Measurements from ENCODE around the gene ARHGAP18. TPM values are rescaled to one million over a fixed set of nuclear protein-coding genes. Genes with fewer than 3 reads are reported as not detected.
A peak's percentile ranks its signal among the peaks of the same experiment; 100 is the strongest.

The ARHGAP18 gene
- total RNA-seq, 2 experiments from 2014 or later: 5.2 to 6.8 TPM

DNA sequence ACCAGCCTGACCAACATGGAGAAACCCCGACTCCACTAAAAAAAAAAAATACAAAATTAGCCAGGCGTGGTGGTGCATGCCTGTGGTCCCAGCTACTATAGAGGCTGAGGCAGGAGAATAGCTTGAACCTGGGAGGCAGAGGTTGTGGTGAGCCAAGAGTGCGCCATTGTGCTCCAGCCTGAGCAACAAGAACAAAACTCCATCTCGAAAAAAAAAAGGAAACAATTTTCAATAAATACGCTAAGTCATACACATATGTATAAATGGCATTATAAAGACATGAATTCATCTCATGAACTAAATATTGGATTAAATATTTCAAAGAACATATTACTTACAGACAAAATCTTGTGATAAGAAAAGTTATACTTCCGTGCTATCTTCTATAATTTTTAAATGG lies 2.9 kb downstream of the ARHGAP18 start:
- ChIA-PET POLR2A (no interaction called here), CTCF (interaction anchor here (1.2 kb wide), 1 partner anchor 207 kb away, joined by 4 read pairs; no protein-coding TSS in a partner anchor)

DNA sequence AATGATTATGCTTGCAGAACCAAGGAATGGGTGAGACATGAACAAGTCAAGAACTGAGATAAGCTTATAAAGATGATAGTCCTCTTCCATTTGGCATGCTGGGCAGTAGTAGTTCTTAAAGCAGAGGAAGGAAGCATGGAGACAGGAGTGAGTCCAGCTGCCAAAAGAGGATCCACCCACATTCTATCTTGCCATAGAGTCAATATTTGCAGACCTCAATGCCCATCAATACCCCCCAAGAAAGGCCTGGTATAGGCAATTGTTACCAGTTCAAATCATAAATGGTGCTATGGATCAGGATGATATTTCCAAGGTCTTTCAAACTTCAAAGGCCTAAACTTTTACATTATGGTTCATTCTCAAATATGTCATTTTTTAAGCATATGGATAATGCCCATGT lies 4.8 kb downstream of the ARHGAP18 start:
- ATAC-seq (no peak), DNase-seq (no peak)
- intact Hi-C loops (cut with DNase I, micrococcal nuclease): no loop called here
- CTCF ChIA-PET: no interaction called here
- Mint-ChIP-seq H3K36me3 (ENCODE audit: low read depth) (no peaks in the 10 kb centered on the region), H3K4me1 (peaks cover 20% of the 10 kb centered on the region), H3K27me3 (no peaks in the 10 kb centered on the region), H3K9me3 (ENCODE audit: low read depth) (no peaks in the 10 kb centered on the region), H3K27ac (no peak overlapping the region), H3K4me3 (no peak overlapping the region)
- POLR2A ChIA-PET: no interaction called here

More for the DNA sequence above, 2.9 kb downstream of the ARHGAP18 start:
- Mint-ChIP-seq H3K27me3 (peaks cover 2% of the 10 kb centered on the region), H3K4me3 (no peak overlapping the region), H3K27ac (no peak overlapping the region), H3K4me1 (peaks cover 27% of the 10 kb centered on the region), H3K9me3 (ENCODE audit: low read depth) (no peaks in the 10 kb centered on the region), H3K36me3 (ENCODE audit: low read depth) (no peaks in the 10 kb centered on the region)
- no peak for ATAC-seq
- intact Hi-C loops (cut with DNase I, micrococcal nuclease): no loop called here
- no peak for DNase-seq

- H3K27ac Mint-ChIP-seq: no peak overlapping the region
- H3K9me3 Mint-ChIP-seq (ENCODE audit: low read depth): no peaks in the 10 kb centered on the region
- H3K4me3 Mint-ChIP-seq: no peak overlapping the region
- intact Hi-C loops (cut with DNase I, micrococcal nuclease): no loop called here
- ATAC-seq (no peak), DNase-seq (no peak)
- ChIA-PET POLR2A (no interaction called here), CTCF (no interaction called here)
- no peaks in the 10 kb centered on the region for H3K36me3 Mint-ChIP-seq (ENCODE audit: low read depth)
- no peaks in the 10 kb centered on the region for H3K27me3 Mint-ChIP-seq
- peaks cover 17% of the 10 kb centered on the region for H3K4me1 Mint-ChIP-seq
Measured at GRCh38 chr6:129704708-129705107, 5.3 kb downstream of the ARHGAP18 start.

DNA sequence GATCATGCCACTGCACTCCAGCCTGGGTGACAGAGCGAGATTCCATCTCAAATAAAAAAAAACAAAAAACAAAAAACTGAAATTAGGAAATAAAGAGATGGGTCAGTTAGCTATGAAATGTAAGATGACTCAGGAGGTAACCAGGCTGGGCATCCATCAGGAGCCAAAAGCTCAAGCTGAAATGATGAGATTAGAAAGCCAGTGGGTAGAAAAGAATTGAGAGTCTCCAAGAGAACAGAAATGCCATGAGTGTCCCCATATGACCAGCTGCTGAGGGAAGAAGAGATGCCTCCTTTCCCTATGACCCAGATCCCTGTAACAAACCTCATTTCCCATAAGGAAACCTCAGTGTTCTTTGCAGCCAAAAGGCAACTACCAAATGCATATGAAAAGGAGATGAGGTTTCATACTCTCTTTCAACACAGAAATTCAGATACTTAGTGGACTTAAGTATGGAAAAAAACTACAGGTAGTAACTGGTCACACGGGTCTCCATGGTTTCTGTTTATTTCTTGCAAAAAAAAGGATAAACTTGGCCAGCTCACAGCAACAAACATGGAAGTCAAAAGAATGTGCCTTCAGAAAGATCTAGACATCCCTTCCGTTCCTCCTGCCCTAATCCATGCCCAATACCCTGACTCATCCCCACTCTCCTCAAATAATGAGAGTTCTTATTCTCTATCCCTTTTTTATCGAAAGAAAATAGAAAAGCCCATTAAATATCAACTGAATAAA lies 8.1 kb downstream of the ARHGAP18 start:
- ChIA-PET POLR2A (no interaction called here), CTCF (interaction anchor here (0.6 to 1.3 kb wide), 3 partner anchors 8 to 553 kb away, joined by 3 to 4 read pairs (median 4); no protein-coding TSS in a partner anchor)
- intact Hi-C loops (cut with DNase I, micrococcal nuclease): no loop called here
- no peak overlapping the region for H3K4me3 Mint-ChIP-seq
- no peaks in the 10 kb centered on the region for H3K4me1 Mint-ChIP-seq
- no peaks in the 10 kb centered on the region for H3K9me3 Mint-ChIP-seq (ENCODE audit: low read depth)
- DNase-seq: no peak
- ATAC-seq: no peak
- no peaks in the 10 kb centered on the region for H3K36me3 Mint-ChIP-seq (ENCODE audit: low read depth)
- H3K27ac Mint-ChIP-seq: no peak overlapping the region
- no peaks in the 10 kb centered on the region for H3K27me3 Mint-ChIP-seq

DNA sequence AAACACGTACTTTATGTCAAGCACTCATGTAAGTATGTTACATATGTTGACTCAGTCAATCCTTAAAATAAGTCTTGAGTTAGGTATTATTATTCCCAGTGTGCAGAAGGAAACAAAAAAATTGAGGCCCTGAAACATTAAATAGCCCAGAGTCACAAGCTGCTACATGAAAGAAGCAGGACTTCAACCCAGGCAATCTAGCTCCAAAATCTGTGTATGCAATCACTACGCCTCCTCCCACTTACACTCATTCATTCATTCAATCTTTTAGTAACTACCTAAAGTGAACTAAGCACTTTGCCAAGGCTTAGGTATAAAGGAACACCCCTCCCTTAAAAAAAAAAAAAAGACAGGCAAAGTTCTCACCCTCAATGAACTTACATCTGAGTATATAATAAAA lies 9.3 kb downstream of the ARHGAP18 start:
- ATAC-seq (no peak), DNase-seq (no peak)
- no peak overlapping the region for H3K4me3 Mint-ChIP-seq
- ChIA-PET CTCF (interaction anchor here (0.6 to 1.6 kb wide), 5 partner anchors 9 to 103 kb away, joined by 3 to 5 read pairs (median 3); partner anchors contain the start of gene ARHGAP18), POLR2A (no interaction called here)
- H3K9me3 Mint-ChIP-seq (ENCODE audit: low read depth): no peaks in the 10 kb centered on the region
- intact Hi-C loops (cut with DNase I, micrococcal nuclease): no loop called here
- H3K36me3 Mint-ChIP-seq (ENCODE audit: low read depth): no peaks in the 10 kb centered on the region
- H3K4me1 Mint-ChIP-seq: peaks cover 11% of the 10 kb centered on the region
- no peaks in the 10 kb centered on the region for H3K27me3 Mint-ChIP-seq
- no peak overlapping the region for H3K27ac Mint-ChIP-seq

DNA sequence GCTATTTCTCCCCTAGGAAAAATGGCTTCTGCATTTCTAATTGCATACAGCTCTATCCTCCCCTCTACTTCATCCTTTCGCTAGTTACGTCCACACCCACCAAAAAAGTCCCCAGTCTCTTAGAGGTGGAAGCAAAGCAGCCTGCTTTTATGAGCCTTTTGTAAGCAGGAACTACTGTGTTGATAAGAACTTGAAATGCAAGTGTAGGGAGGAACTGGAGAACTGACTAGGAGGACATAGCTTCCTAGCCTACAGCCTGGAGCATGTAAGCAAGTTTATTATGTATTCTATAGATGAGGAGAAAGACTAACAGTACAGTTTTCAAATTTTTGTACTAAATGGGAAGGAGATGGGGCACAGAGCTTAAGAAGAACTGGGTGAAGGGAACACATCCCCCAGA lies 10.3 kb downstream of the ARHGAP18 start:
- CTCF ChIA-PET: interaction anchor here (0.7 to 1.6 kb wide), 5 partner anchors 9 to 107 kb away, joined by 3 to 5 read pairs (median 3); partner anchors contain the start of gene ARHGAP18
- intact Hi-C loops (cut with DNase I, micrococcal nuclease): no loop called here
- ATAC-seq (no peak), DNase-seq (no peak)
- Mint-ChIP-seq H3K9me3 (ENCODE audit: low read depth) (no peaks in the 10 kb centered on the region), H3K4me1 (peaks cover 18% of the 10 kb centered on the region), H3K4me3 (no peak overlapping the region), H3K27me3 (no peaks in the 10 kb centered on the region), H3K27ac (no peak overlapping the region), H3K36me3 (ENCODE audit: low read depth) (no peaks in the 10 kb centered on the region)
- POLR2A ChIA-PET: no interaction called here

DNA sequence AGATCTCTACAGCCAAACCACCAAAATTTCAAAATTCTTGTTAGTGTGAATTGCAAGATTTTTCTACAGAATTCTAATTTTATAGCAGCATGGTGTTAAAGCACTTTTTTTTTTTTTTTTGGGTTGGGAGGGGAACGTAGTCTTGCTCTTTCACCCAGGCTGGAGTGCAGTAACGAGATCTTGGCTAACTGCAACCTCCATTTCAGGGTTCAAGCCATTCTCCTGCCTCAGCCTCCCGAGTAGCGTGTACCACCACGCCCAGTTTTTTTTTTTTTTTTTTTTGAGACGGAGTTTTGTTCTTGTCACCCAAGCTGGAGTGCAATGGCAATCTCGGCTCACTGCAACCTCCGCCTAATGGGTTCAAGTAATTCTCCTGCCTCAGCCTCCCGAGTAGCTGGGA lies 11.5 kb downstream of the ARHGAP18 start:
- ATAC-seq: no peak
- intact Hi-C loops (cut with DNase I, micrococcal nuclease): no loop called here
- Mint-ChIP-seq H3K27me3 (no peaks in the 10 kb centered on the region), H3K36me3 (ENCODE audit: low read depth) (no peaks in the 10 kb centered on the region), H3K4me1 (peaks cover 18% of the 10 kb centered on the region), H3K4me3 (no peak overlapping the region), H3K27ac (no peak overlapping the region), H3K9me3 (ENCODE audit: low read depth) (no peaks in the 10 kb centered on the region)
- CTCF ChIA-PET: no interaction called here
- DNase-seq: no peak
- POLR2A ChIA-PET: no interaction called here

- intact Hi-C loops (cut with DNase I, micrococcal nuclease): no loop called here
- ChIA-PET CTCF (no interaction called here), POLR2A (no interaction called here)
- H3K27me3 Mint-ChIP-seq: no peaks in the 10 kb centered on the region
- ATAC-seq: no peak
- no peak overlapping the region for H3K27ac Mint-ChIP-seq
- no peaks in the 10 kb centered on the region for H3K9me3 Mint-ChIP-seq (ENCODE audit: low read depth)
- H3K36me3 Mint-ChIP-seq (ENCODE audit: low read depth): no peaks in the 10 kb centered on the region
- H3K4me3 Mint-ChIP-seq: no peak overlapping the region
- H3K4me1 Mint-ChIP-seq: peaks cover 18% of the 10 kb centered on the region
- DNase-seq: no peak
Measured at GRCh38 chr6:129697788-129698187, 12.2 kb downstream of the ARHGAP18 start.

DNA sequence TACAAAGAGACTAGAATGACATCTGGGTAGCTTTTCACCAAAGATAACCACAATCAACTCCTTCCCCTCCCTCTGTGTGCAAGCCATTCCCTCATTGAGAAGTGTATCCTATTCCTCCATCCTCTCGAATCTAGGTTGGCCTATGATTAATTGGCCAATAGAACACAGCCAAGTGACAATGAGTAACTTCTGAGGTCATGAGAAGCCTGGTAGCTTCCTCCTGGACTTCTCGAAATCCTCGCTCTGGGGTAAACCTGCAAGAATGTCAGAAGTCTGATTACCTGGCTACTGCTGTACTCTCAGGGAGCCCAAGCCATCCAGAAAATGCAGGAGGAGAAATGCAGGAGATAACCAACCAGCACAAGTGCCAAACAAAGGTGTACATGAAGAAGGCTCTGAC lies 13.1 kb downstream of the ARHGAP18 start:
- intact Hi-C loops (cut with DNase I, micrococcal nuclease): no loop called here
- Mint-ChIP-seq H3K9me3 (ENCODE audit: low read depth) (no peaks in the 10 kb centered on the region), H3K36me3 (ENCODE audit: low read depth) (no peaks in the 10 kb centered on the region), H3K4me3 (no peak overlapping the region), H3K4me1 (peaks cover 18% of the 10 kb centered on the region), H3K27me3 (no peaks in the 10 kb centered on the region), H3K27ac (no peak overlapping the region)
- DNase-seq: no peak
- POLR2A ChIA-PET: no interaction called here
- no peak for ATAC-seq
- CTCF ChIA-PET: interaction anchor here (1.2 to 1.6 kb wide), 3 partner anchors 13 to 99 kb away, joined by 3 to 4 read pairs (median 4); no protein-coding TSS in a partner anchor

GRCh38 chr6:129696028-129696418 lies 14.0 kb downstream of the ARHGAP18 start:
- Mint-ChIP-seq H3K4me1 (peaks cover 18% of the 10 kb centered on the region), H3K36me3 (ENCODE audit: low read depth) (no peaks in the 10 kb centered on the region)
- no peak for DNase-seq

DNA sequence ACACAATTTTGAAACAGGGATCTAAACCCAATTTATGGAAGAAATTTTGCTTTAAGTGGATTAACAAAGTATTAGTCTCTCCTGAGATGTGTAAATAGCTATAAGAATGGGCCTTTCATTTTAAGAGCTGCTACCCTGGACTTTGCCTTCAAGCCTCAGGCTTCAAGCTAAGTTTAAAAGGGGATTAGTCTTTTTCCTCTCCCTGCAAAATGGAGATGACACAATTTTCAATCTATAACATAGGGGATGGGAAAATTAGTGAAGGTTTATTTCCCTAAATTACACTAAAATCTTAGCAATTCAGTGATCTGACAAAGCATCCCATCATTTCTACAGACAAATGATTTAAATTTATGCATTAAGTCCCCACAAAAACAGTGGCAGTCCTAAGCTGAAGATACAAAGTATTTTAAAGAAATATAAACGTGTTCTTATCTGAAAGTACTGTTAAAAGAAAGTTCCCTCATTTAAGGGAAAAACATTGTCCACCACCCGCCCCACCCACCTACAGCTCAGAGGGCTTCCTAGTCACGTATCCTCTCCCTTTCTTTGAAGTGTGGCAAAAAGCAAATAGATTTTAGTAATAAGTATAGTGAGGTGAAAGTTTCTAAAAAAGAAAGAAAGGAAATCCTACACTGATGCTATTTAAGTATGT lies 14.5 kb downstream of the ARHGAP18 start:
- ChIA-PET POLR2A (interaction anchor here (0.6 kb wide), 1 partner anchor 811 kb away, joined by 4 read pairs; no protein-coding TSS in a partner anchor), CTCF (interaction anchor here (0.6 to 1.6 kb wide), 5 partner anchors 12 to 326 kb away, joined by 3 to 5 read pairs (median 3); no protein-coding TSS in a partner anchor)
- no peaks in the 10 kb centered on the region for H3K9me3 Mint-ChIP-seq (ENCODE audit: low read depth)
- H3K27me3 Mint-ChIP-seq: no peaks in the 10 kb centered on the region
- DNase-seq (peak; percentile 45), ATAC-seq (peak; percentile 94)
- H3K4me3 Mint-ChIP-seq: no peak overlapping the region
- peak overlapping the region; percentile 25 for H3K27ac Mint-ChIP-seq
- peaks cover 18% of the 10 kb centered on the region for H3K4me1 Mint-ChIP-seq
- intact Hi-C loops (cut with DNase I, micrococcal nuclease): no loop called here
- no peaks in the 10 kb centered on the region for H3K36me3 Mint-ChIP-seq (ENCODE audit: low read depth)

More at GRCh38 chr6:129696028-129696418, 14.0 kb downstream of the ARHGAP18 start:
- POLR2A ChIA-PET: no interaction called here
- H3K9me3 Mint-ChIP-seq (ENCODE audit: low read depth): no peaks in the 10 kb centered on the region
- no peak overlapping the region for H3K4me3 Mint-ChIP-seq
- H3K27me3 Mint-ChIP-seq: no peaks in the 10 kb centered on the region
- CTCF ChIA-PET: interaction anchor here (1.2 to 1.6 kb wide), 4 partner anchors 12 to 325 kb away, joined by 3 to 5 read pairs (median 4); no protein-coding TSS in a partner anchor
- ATAC-seq: no peak
- intact Hi-C loops (cut with DNase I, micrococcal nuclease): no loop called here
- H3K27ac Mint-ChIP-seq: no peak overlapping the region

- intact Hi-C loops (cut with DNase I, micrococcal nuclease): no loop called here
- DNase-seq (no peak), ATAC-seq (no peak)
- Mint-ChIP-seq H3K4me3 (no peak overlapping the region), H3K27me3 (no peaks in the 10 kb centered on the region), H3K9me3 (ENCODE audit: low read depth) (no peaks in the 10 kb centered on the region), H3K4me1 (peaks cover 18% of the 10 kb centered on the region), H3K36me3 (ENCODE audit: low read depth) (no peaks in the 10 kb centered on the region), H3K27ac (no peak overlapping the region)
- ChIA-PET POLR2A (no interaction called here), CTCF (interaction anchor here (0.8 kb wide), 1 partner anchor 7 kb away, joined by 4 read pairs; no protein-coding TSS in a partner anchor)
Measured at GRCh38 chr6:129694036-129694435, 15.9 kb downstream of the ARHGAP18 start.

Measured in activated CD4-positive, alpha-beta T cell treated with anti-CD3 and anti-CD28 coated beads for 36 hours (primary cell).